IPS-15b (cell line): ENCODE results near the gene MORC4.

ENCODE experiments used
- H3K27me3 ChIP-seq: one replicate; pipeline ENCODE4 v1.6.1; 2013; ENCODE audit warnings: low read length; ENCODE audit not compliant: control insufficient read depth, insufficient read depth
- H3K36me3 ChIP-seq: one replicate; pipeline ENCODE4 v1.6.1; 2013; ENCODE audit warnings: low read length; ENCODE audit not compliant: control insufficient read depth, insufficient read depth
- H3K4me1 ChIP-seq: one replicate; pipeline ENCODE4 v1.6.1; 2013; ENCODE audit warnings: mild to moderate bottlenecking, low read length; ENCODE audit not compliant: control insufficient read depth, insufficient read depth
- H3K4me3 ChIP-seq: one replicate; pipeline ENCODE4 v1.5.1; 2013; ENCODE audit warnings: low read depth, low read length
- H3K9ac ChIP-seq: one replicate; pipeline ENCODE4 v1.6.1; 2013; ENCODE audit warnings: low read depth, mild to moderate bottlenecking, low read length
- H3K9me3 ChIP-seq: one replicate; pipeline ENCODE4 v1.6.1; 2013; ENCODE audit warnings: mild to moderate bottlenecking, low read length; ENCODE audit not compliant: control insufficient read depth, insufficient read depth

MORC4 gene

GRCh38 chrX:106952089-106952488 is 47.9 kb downstream of the MORC4 start:
- H3K4me3 ChIP-seq = no peak overlapping the region
- no peaks in the 10 kb centered on the region for H3K4me1 ChIP-seq
- no peaks in the 10 kb centered on the region for H3K36me3 ChIP-seq
- H3K27me3 ChIP-seq = no peaks in the 10 kb centered on the region
- no peak overlapping the region for H3K9ac ChIP-seq
- no peaks in the 10 kb centered on the region for H3K9me3 ChIP-seq

- Histone ChIP-seq H3K4me1 (no peaks in the 10 kb centered on the region), H3K27me3 (no peaks in the 10 kb centered on the region), H3K9ac (no peak overlapping the region), H3K9me3 (no peaks in the 10 kb centered on the region), H3K36me3 (no peaks in the 10 kb centered on the region), H3K4me3 (no peak overlapping the region)
These were observed 48.8 kb downstream of the MORC4 start for GRCh38 chrX:106951230-106951629.

- Histone ChIP-seq H3K4me1 (no peaks in the 10 kb centered on the region), H3K4me3 (no peak overlapping the region), H3K36me3 (no peaks in the 10 kb centered on the region), H3K9me3 (no peaks in the 10 kb centered on the region), H3K27me3 (no peaks in the 10 kb centered on the region), H3K9ac (no peak overlapping the region)
These were observed 49.6 kb downstream of the MORC4 start for GRCh38 chrX:106950381-106950780.

- Histone ChIP-seq H3K27me3 (no peaks in the 10 kb centered on the region), H3K9ac (no peak overlapping the region), H3K4me1 (no peaks in the 10 kb centered on the region)
These were observed 50.6 kb downstream of the MORC4 start for GRCh38 chrX:106949366-106949765.

GRCh38 chrX:106948641-106949040 is 51.4 kb downstream of the MORC4 start:
- H3K4me1 ChIP-seq = no peaks in the 10 kb centered on the region
- H3K4me3 ChIP-seq = no peak overlapping the region
- H3K27me3 ChIP-seq = no peaks in the 10 kb centered on the region
- no peak overlapping the region for H3K9ac ChIP-seq
- no peaks in the 10 kb centered on the region for H3K9me3 ChIP-seq
- H3K36me3 ChIP-seq = no peaks in the 10 kb centered on the region

More at GRCh38 chrX:106949366-106949765, 50.6 kb downstream of the MORC4 start:
- Histone ChIP-seq H3K9me3 (no peaks in the 10 kb centered on the region), H3K36me3 (no peaks in the 10 kb centered on the region), H3K4me3 (no peak overlapping the region)

- Histone ChIP-seq H3K36me3 (no peaks in the 10 kb centered on the region), H3K9me3 (no peaks in the 10 kb centered on the region), H3K27me3 (no peaks in the 10 kb centered on the region), H3K4me1 (no peaks in the 10 kb centered on the region), H3K9ac (no peak overlapping the region), H3K4me3 (no peak overlapping the region)
These were observed 53.5 kb downstream of the MORC4 start for GRCh38 chrX:106946464-106946863.

- Histone ChIP-seq H3K27me3 (no peaks in the 10 kb centered on the region), H3K9ac (no peak overlapping the region), H3K4me3 (no peak overlapping the region), H3K36me3 (no peaks in the 10 kb centered on the region), H3K9me3 (no peaks in the 10 kb centered on the region), H3K4me1 (no peaks in the 10 kb centered on the region)
These were observed 59.9 kb downstream of the MORC4 start for GRCh38 chrX:106940068-106940467.

- no peaks in the 10 kb centered on the region for H3K4me1 ChIP-seq
- H3K4me3 ChIP-seq = no peak overlapping the region
- no peaks in the 10 kb centered on the region for H3K27me3 ChIP-seq
- no peaks in the 10 kb centered on the region for H3K36me3 ChIP-seq
- H3K9me3 ChIP-seq = no peaks in the 10 kb centered on the region
- no peak overlapping the region for H3K9ac ChIP-seq
These were observed 60.4 kb downstream of the MORC4 start for GRCh38 chrX:106939566-106939965.

GRCh38 chrX:106936246-106936645 is 63.8 kb downstream of the MORC4 start:
- Histone ChIP-seq H3K9ac (no peak overlapping the region), H3K27me3 (no peaks in the 10 kb centered on the region), H3K4me1 (no peaks in the 10 kb centered on the region), H3K9me3 (no peaks in the 10 kb centered on the region), H3K36me3 (no peaks in the 10 kb centered on the region), H3K4me3 (no peak overlapping the region)

- no peak overlapping the region for H3K9ac ChIP-seq
- no peak overlapping the region for H3K4me3 ChIP-seq
- no peaks in the 10 kb centered on the region for H3K27me3 ChIP-seq
- no peaks in the 10 kb centered on the region for H3K4me1 ChIP-seq
- no peaks in the 10 kb centered on the region for H3K36me3 ChIP-seq
- no peaks in the 10 kb centered on the region for H3K9me3 ChIP-seq
These were observed 64.8 kb downstream of the MORC4 start for GRCh38 chrX:106935175-106935574.

GRCh38 chrX:106933538-106933961 is 66.5 kb downstream of the MORC4 start:
- no peaks in the 10 kb centered on the region for H3K4me1 ChIP-seq
- H3K9ac ChIP-seq = no peak overlapping the region
- no peaks in the 10 kb centered on the region for H3K27me3 ChIP-seq
- H3K36me3 ChIP-seq = no peaks in the 10 kb centered on the region
- H3K4me3 ChIP-seq = no peak overlapping the region
- H3K9me3 ChIP-seq = no peaks in the 10 kb centered on the region

- Histone ChIP-seq H3K9ac (no peak overlapping the region), H3K9me3 (no peaks in the 10 kb centered on the region), H3K27me3 (no peaks in the 10 kb centered on the region), H3K4me3 (no peak overlapping the region), H3K4me1 (no peaks in the 10 kb centered on the region), H3K36me3 (no peaks in the 10 kb centered on the region)
These were observed 67.0 kb downstream of the MORC4 start for GRCh38 chrX:106932960-106933537.
